Measurements from ENCODE around the gene JSRP1. TPM values are rescaled to one million over a fixed set of nuclear protein-coding genes. Genes with fewer than 3 reads are reported as not detected.

Gene JSRP1
- total and polyA plus RNA-seq, 2 donors from 2014 or later = 0.37 to 5.0 TPM

DNA sequence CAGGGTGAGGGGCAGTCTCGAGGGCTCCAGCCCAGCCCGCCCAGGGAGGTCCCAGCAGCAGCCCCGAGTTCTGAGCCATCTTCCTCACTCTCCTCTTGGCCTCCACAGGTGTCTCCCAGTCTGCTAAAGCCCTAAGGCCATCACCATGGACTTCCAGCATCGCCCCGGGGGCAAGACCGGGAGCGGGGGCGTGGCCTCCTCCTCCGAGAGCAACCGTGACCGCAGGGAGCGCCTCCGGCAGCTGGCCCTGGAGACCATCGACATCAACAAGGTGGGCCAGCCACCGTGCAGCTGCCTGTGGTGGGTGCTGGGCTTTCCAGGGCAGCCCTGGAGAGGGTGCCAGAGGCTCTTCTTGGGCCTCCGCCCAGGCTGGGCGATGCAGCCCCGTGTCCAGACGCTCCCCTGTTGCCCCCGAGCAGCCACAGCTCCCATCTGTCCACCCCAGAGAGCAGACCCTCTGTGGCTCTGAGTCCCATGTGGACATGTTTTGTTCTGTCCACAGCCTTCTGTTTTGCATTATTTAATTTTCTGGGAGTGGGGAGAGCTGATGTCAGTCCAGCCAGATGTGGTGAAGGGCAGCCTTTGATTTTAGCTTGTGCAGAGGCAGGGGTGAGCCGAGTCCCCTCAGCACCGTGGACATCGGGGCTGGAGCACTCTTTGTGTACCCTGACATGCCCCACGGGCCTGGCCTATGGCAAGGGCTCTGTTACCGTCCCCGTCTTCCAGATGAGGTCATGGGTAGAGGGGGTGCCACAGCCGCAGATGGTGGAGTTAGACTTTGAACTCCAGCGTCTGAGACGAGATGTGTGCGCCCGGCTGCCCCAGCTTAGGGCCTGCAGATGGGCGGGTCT is 12.7 kb downstream of the JSRP1 start:
- peak in 2 of 5 donors; percentile 58 to 68 for DNase-seq
- Histone ChIP-seq H3K27ac (ENCODE audit: low read depth in 2 of 2, low read length in 2 of 2) (peak overlapping the region; percentile 15 to 43), H3K36me3 (ENCODE audit: control insufficient read depth in 2 of 3, insufficient read depth in 3 of 3, low read length in 3 of 3) (peaks cover 0 to 40% (median 10%) of the 10 kb centered on the region in 3 donors), H3K4me3 (ENCODE audit: low read length in 3 of 3) (no peak overlapping the region), H3K4me1 (ENCODE audit: control insufficient read depth in 2 of 3, insufficient read depth in 2 of 3, low read depth in 1 of 3, low read length in 3 of 3) (peaks cover 0 to 32% (median 28%) of the 10 kb centered on the region in 3 donors), H3K27me3 (ENCODE audit: control insufficient read depth, insufficient read depth, low read length) (no peaks in the 10 kb centered on the region), H3K9me3 (ENCODE audit: control insufficient read depth in 2 of 3, insufficient read depth in 1 of 3, low read length in 3 of 3) (no peaks in the 10 kb centered on the region), H3K9ac (ENCODE audit: low read length in 3 of 3) (no peak overlapping the region)
- FAIRE-seq = no peak
- intact Hi-C loops (cut with DNase I) = no loop called here
- TF ChIP-seq, protein P1, sequence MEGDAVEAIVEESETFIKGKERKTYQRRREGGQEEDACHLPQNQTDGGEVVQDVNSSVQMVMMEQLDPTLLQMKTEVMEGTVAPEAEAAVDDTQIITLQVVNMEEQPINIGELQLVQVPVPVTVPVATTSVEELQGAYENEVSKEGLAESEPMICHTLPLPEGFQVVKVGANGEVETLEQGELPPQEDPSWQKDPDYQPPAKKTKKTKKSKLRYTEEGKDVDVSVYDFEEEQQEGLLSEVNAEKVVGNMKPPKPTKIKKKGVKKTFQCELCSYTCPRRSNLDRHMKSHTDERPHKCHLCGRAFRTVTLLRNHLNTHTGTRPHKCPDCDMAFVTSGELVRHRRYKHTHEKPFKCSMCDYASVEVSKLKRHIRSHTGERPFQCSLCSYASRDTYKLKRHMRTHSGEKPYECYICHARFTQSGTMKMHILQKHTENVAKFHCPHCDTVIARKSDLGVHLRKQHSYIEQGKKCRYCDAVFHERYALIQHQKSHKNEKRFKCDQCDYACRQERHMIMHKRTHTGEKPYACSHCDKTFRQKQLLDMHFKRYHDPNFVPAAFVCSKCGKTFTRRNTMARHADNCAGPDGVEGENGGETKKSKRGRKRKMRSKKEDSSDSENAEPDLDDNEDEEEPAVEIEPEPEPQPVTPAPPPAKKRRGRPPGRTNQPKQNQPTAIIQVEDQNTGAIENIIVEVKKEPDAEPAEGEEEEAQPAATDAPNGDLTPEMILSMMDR (IDR thresholded peaks at IDR 0.05; ENCODE audit: borderline replicate concordance, extremely low read depth, insufficient read depth) = no peak

- no peak overlapping the region for H3K9ac ChIP-seq (ENCODE audit: low read length in 3 of 3)
Measured at GRCh38 chr19:2242816-2243215, 13.4 kb downstream of the JSRP1 start.

GRCh38 chr19:2242092-2242537 is 14.1 kb downstream of the JSRP1 start:
- Histone ChIP-seq H3K4me1 (ENCODE audit: control insufficient read depth in 2 of 3, insufficient read depth in 2 of 3, low read depth in 1 of 3, low read length in 3 of 3) (peaks cover 2 to 41% (median 33%) of the 10 kb centered on the region in 3 donors), H3K27me3 (ENCODE audit: control insufficient read depth, insufficient read depth, low read length) (no peaks in the 10 kb centered on the region), H3K36me3 (ENCODE audit: control insufficient read depth in 2 of 3, insufficient read depth in 3 of 3, low read length in 3 of 3) (peaks cover 0 to 36% (median 10%) of the 10 kb centered on the region in 3 donors), H3K9me3 (ENCODE audit: control insufficient read depth in 2 of 3, insufficient read depth in 1 of 3, low read length in 3 of 3) (no peaks in the 10 kb centered on the region), H3K9ac (ENCODE audit: low read length in 3 of 3) (no peak overlapping the region), H3K27ac (ENCODE audit: low read depth in 2 of 2, low read length in 2 of 2) (no peak overlapping the region), H3K4me3 (ENCODE audit: low read length in 3 of 3) (no peak overlapping the region)
- TF ChIP-seq, protein P1 (IDR thresholded peaks at IDR 0.05; ENCODE audit: borderline replicate concordance, extremely low read depth, insufficient read depth) = no peak
- intact Hi-C loops (cut with DNase I) = no loop called here
- DNase-seq (peak in 1 of 5 donors; percentile 69), FAIRE-seq (no peak)

More at GRCh38 chr19:2242816-2243215, 13.4 kb downstream of the JSRP1 start:
- intact Hi-C loops (cut with DNase I) = no loop called here
- Histone ChIP-seq H3K27ac (ENCODE audit: low read depth in 2 of 2, low read length in 2 of 2) (no peak overlapping the region), H3K9me3 (ENCODE audit: control insufficient read depth in 2 of 3, insufficient read depth in 1 of 3, low read length in 3 of 3) (no peaks in the 10 kb centered on the region), H3K36me3 (ENCODE audit: control insufficient read depth in 2 of 3, insufficient read depth in 3 of 3, low read length in 3 of 3) (peaks cover 0 to 40% (median 10%) of the 10 kb centered on the region in 3 donors), H3K4me3 (ENCODE audit: low read length in 3 of 3) (no peak overlapping the region), H3K4me1 (ENCODE audit: control insufficient read depth in 2 of 3, insufficient read depth in 2 of 3, low read depth in 1 of 3, low read length in 3 of 3) (peaks cover 0 to 34% (median 33%) of the 10 kb centered on the region in 3 donors), H3K27me3 (ENCODE audit: control insufficient read depth, insufficient read depth, low read length) (no peaks in the 10 kb centered on the region)
- FAIRE-seq = no peak
- no peak for DNase-seq
- TF ChIP-seq, protein P1 (IDR thresholded peaks at IDR 0.05; ENCODE audit: borderline replicate concordance, extremely low read depth, insufficient read depth) = no peak

All from kidney (tissue), 14 donors.